Measurements from ENCODE around the gene RHEBL1. TPM values are rescaled to one million over a fixed set of nuclear protein-coding genes. Genes with fewer than 3 reads are reported as not detected.

The RHEBL1 gene
- total RNA-seq, 1 experiment from 2014 or later, result 0.16 TPM

DNA sequence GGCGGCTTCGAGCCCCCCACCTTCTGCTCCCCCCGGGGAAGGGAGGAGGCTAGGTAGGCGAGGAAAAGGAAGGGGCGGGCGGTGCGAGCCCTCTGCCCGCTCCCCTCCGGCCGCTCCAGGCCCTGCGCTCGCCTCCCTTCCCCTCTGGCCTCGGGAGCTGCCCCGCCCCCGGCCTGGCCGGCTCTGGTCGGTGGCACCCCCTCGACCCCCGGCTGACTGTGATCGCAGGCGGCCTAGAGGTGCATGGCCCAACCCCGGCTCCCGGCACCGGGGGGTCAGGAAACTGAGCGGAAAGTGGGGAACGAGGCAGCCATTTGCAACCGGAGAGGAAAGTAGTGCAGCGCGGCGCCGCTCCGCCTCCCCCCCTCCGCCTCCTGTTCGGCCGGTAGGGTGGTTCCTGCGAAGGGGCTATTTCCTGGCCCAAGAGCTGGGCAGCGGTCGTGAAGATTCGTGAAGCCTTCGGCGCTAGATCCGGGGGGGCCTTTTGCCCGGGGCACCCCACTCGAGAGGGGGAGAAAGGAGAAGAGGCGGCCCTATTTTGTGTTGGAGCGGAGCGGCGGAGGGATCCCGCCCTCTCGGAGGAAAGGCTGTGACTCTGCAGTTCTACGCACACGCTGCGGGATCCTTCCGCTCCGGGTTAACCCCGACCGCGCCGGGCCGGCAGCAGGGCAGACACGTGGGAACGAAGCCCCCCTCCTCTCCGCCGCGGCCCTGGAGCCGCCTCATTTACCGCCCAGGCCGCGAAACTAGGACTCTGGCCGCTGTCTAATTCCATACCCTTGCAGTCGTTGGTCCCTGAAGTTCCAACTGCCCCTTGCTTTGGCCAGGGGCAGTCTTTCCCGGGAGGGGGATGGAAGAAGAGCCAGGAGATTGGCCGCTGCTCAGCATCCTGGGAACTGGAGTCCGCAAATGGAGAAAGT, 9.3 kb downstream of the RHEBL1 start, which contains the start of gene KMT2D:
Gene KMT2D, minus strand, starts transcription at position 558 of the 920 bp plus-strand sequence. CDS start 5,470 bp downstream, outside the sequence.
- Histone ChIP-seq H3K27me3 (no peaks in the 10 kb centered on the region), H3K4me3 (peak within 1 kb of the TSS; percentile 82), H3K36me3 (peaks cover 21% of the 10 kb centered on the region), H3K9me3 (no peaks in the 10 kb centered on the region)
- peak; percentile 97 for DNase-seq

- no peaks in the 10 kb centered on the region for H3K27me3 ChIP-seq
- H3K9me3 ChIP-seq, result no peaks in the 10 kb centered on the region
- H3K36me3 ChIP-seq, result peaks cover 31% of the 10 kb centered on the region
- H3K4me3 ChIP-seq, result peak overlapping the region; percentile 82
- DNase-seq, result no peak
Measured at GRCh38 chr12:49059299-49060171, 10.2 kb downstream of the RHEBL1 start.

DNA sequence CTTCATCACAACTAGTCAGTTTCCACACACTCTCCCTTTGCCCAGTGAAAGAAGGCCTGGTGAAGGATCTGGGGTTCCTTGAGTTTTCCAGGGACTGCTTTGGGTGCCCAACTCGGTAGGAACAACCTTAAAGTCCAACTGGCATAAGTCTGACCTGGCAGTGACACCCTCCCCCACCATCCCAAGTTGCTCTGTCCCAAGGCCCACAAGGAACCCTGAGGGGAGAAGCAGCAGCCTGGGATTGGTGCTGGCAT, 10.8 kb downstream of the RHEBL1 start:
- Histone ChIP-seq H3K9me3 (no peaks in the 10 kb centered on the region), H3K4me3 (peak overlapping the region; percentile 82), H3K27me3 (no peaks in the 10 kb centered on the region), H3K36me3 (peaks cover 32% of the 10 kb centered on the region)
- no peak for DNase-seq

DNA sequence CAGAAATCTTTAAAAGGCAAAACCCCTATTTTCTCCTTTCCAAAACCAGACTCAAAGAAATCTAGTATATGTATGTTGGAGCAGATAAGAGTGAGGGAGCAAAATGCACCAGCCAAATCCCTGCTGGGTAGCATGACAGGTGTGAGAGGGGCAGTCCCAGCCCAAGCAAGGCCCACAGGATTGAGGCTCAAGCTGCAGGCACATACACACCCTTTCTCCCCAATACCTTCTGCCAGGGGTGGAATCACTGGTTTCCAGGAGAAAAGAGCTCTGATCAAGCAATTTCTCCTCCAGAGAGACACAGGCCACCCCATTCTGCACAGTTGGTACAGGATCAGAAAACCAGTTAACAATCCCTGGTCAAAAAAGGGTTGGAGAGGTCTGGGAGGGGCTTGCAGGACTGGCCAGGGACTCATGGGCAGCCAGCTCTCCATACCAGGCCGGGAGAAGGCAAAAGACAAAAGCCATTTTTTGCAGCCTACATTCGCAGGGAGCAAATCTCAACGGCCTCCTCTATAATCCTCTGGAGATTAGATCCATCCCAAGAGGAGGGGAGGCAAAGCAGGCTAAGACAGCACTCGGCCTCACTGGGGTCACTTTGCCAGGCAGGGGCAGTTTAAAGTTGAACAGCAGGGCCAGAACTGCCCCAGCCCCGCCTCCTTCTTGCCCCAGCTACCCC, 11.3 kb downstream of the RHEBL1 start:
- DNase-seq, result no peak
- Histone ChIP-seq H3K4me3 (peak overlapping the region; percentile 82), H3K27me3 (no peaks in the 10 kb centered on the region), H3K36me3 (peaks cover 35% of the 10 kb centered on the region), H3K9me3 (no peaks in the 10 kb centered on the region)

- DNase-seq, result no peak
- peak overlapping the region; percentile 82 for H3K4me3 ChIP-seq
- peaks cover 40% of the 10 kb centered on the region for H3K36me3 ChIP-seq
- no peaks in the 10 kb centered on the region for H3K9me3 ChIP-seq
- no peaks in the 10 kb centered on the region for H3K27me3 ChIP-seq
Measured at GRCh38 chr12:49057888-49058287, 11.9 kb downstream of the RHEBL1 start.

DNA sequence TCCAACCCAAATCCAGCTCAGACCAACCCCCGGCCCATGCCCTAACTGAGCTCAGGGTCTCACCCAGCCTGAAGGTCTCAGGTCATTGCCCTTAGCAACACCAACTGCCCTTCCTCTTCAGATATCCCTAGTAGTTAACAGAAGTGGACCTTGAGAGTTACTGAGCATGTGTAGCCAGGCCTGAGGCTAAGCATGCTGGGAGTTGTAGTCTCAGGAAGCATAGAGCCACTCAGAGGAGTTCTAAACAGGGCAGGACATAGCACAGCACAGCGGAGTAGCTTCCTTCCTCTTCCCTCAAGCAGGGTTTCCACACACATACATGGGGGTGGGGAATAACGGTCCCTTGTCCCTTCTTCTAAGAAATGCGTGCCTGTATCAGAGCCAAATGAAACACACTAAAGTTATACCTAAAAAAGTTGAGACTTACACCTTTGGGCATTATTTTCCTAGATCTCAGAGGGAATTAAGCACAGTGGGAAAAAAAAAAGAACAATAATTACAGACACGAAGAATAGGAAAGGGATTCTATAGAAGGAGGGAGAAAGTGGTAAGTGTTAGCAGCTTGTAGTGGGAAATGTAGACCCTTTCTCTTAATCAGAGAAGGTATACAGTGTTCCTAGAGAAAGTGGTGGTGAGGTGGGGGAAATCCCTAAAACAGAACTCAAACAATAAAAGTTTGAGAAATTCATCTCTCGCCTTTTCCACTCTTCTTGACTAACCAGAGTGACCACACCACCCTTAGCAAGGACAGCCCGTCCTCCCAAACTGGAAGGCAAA, 13.6 kb downstream of the RHEBL1 start:
- Histone ChIP-seq H3K27me3 (no peaks in the 10 kb centered on the region), H3K9me3 (no peaks in the 10 kb centered on the region), H3K36me3 (peaks cover 46% of the 10 kb centered on the region), H3K4me3 (no peak overlapping the region)
- DNase-seq, result no peak

DNA sequence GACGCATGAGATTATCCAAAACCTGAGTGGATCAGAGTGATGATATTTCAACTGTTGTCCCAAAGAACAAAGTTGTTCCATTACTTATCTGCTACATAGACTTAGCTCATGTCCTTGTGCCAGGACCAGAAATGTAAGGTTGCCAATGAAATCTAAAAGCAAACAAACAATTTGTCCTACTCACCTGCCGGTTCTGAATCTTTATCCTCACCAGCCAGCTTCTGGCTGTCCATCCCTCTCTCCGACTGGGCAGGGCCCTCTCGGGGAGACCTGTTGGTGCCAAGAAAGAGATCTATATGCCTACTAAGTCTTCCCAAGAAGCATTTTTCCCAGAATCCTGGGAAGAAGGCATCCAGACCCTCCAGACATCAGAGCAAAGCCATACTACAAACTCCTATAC, 14.7 kb downstream of the RHEBL1 start:
- Histone ChIP-seq H3K9me3 (no peaks in the 10 kb centered on the region), H3K27me3 (no peaks in the 10 kb centered on the region), H3K36me3 (peaks cover 56% of the 10 kb centered on the region), H3K4me3 (no peak overlapping the region)
- no peak for DNase-seq

- DNase-seq, result no peak
- H3K27me3 ChIP-seq, result no peaks in the 10 kb centered on the region
- H3K36me3 ChIP-seq, result peaks cover 60% of the 10 kb centered on the region
- H3K9me3 ChIP-seq, result no peaks in the 10 kb centered on the region
- H3K4me3 ChIP-seq, result no peak overlapping the region
Measured at GRCh38 chr12:49054524-49054923, 15.3 kb downstream of the RHEBL1 start.

- no peak for DNase-seq
- H3K36me3 ChIP-seq, result peaks cover 60% of the 10 kb centered on the region
- no peaks in the 10 kb centered on the region for H3K27me3 ChIP-seq
- H3K4me3 ChIP-seq, result no peak overlapping the region
- no peaks in the 10 kb centered on the region for H3K9me3 ChIP-seq
Measured at GRCh38 chr12:49054096-49054495, 15.7 kb downstream of the RHEBL1 start.

DNA sequence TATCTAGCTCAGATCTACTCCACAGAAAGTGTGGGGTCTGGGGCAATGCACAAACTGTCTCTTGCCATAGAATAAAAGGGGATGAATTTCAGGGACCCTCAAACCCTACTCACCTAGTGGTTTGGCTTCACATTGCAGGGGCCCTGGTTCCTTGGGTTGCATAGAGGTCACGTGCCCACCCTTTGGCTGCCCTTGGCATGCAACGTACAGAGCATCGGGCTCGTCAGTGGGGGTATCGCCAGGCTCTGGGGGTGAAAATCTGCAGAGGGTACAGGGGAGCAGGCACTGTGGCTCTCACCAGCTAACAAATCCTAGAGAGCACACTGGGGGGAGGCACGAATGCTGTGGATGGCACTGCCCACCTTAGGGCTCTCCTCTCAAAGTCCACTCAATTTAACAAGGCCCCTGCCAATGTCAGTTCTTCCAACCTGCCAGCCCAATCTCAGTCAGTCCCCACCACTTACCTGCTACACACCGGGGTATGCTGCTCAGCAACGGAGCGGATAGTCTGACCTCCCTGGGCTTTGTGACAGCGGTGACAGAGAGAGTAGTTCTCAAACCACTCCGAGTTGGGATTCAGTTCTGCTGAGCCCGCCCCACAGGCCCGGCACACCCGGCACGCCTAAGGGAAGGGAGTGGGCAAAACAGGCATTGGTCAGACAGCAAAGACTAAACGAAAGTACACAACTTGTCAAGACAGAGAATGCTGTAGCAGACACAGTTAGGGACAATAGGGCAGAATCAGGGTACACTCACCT, 17.1 kb downstream of the RHEBL1 start:
- no peaks in the 10 kb centered on the region for H3K9me3 ChIP-seq
- H3K27me3 ChIP-seq, result no peaks in the 10 kb centered on the region
- no peak for DNase-seq
- peaks cover 65% of the 10 kb centered on the region for H3K36me3 ChIP-seq
- H3K4me3 ChIP-seq, result no peak overlapping the region

- Histone ChIP-seq H3K27me3 (no peaks in the 10 kb centered on the region), H3K9me3 (no peaks in the 10 kb centered on the region), H3K4me3 (no peak overlapping the region), H3K36me3 (peaks cover 67% of the 10 kb centered on the region)
- DNase-seq, result no peak
Measured at GRCh38 chr12:49051777-49052438, 17.9 kb downstream of the RHEBL1 start.

DNA sequence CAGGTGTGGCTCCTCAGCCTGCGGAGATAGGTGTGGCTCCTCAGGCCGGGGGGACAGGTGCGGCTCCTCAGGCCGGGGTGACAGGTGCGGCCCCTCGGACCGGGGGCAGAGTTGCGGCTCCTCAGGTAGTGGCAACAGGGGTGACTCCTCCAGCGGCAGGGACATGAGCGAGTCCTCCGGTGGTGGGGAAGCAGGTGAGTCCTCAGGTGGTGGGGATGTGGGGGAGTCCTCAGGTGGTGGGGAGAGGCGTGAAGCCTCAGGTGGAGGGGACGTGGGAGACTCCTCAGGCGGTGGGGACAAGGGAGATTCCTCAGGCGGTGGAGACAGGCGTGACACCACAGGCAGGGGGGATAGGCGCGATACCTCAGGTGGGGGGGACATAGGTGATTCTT, 18.4 kb downstream of the RHEBL1 start:
- Histone ChIP-seq H3K4me3 (no peak overlapping the region), H3K9me3 (no peaks in the 10 kb centered on the region), H3K36me3 (peaks cover 68% of the 10 kb centered on the region), H3K27me3 (no peaks in the 10 kb centered on the region)
- no peak for DNase-seq

DNA sequence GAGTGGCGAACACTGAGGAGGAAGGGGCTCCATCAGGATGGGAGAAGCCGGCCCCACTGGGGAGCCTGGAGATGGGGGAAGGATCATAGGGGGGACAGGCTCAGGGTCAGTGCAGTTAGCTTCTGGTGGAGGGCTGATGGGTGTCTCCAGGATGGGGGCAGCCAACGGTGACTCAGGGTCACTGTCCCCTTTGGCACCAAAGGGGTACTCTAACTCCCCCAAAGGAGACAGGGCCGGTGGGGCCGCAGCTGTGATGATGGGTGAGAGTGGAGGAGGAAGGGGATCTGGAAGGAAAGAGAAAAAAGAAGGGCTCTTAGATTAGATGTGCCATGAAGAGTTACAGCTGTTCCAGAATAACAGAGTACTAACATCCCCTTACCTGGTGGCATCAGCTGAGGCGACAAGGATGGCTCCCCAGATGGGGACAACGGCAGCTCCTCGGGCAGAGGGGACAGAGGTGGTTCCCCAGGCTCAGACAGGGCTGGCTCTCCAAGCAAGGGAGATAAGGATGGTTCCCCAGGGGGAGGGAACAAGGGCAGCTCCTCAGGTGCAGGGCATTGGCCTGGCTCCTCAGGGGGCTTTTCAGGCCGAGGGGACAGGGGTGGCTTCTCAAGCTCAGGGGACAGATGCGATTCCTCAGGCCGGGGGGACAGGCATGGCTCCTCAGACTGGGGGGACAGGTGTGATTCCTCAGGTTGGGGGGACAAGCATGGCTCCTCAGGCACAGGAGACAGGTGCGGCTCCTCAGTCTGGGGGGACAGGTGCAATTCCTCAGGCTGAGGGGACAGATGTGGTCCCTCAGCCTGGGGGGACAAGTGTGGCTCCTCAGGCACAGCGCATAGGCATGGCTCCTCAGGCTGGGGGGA, 19.0 kb downstream of the RHEBL1 start:
- Histone ChIP-seq H3K27me3 (no peaks in the 10 kb centered on the region), H3K9me3 (no peaks in the 10 kb centered on the region), H3K36me3 (peaks cover 73% of the 10 kb centered on the region), H3K4me3 (no peak overlapping the region)
- DNase-seq, result no peak

DNA sequence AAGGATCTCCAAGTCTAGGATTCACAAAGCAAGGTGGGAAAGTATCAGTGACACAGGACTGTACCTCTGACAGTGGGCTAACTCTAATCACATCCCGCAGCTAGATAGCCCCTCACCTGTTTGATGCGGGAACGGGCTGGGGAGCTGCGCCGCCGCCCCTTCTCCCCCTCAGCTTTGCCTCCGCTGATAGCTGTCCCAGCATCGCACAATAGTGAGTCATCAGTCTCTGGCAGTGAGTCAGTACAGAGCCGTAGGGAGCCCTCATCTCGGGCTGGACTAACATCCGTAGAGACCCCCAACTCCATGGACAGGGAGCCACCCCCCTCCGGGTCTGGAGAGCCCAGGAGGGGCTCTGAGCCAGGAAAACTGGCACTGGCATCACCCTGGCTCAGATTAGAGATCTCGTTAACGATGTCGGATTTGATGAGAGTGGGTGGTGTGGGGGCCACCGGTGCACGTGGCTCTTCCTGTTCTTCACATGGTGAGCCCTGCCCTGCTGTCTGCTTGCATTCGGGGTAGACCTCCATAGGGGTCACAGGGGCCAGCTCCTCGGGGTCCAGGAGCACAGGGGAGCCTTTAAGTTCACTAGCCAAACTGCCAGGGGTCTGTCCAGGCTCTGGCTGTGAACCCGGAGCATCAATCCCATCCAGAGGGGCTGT, 20.1 kb downstream of the RHEBL1 start:
- Histone ChIP-seq H3K4me3 (no peak overlapping the region), H3K36me3 (peaks cover 70% of the 10 kb centered on the region), H3K9me3 (no peaks in the 10 kb centered on the region), H3K27me3 (no peaks in the 10 kb centered on the region)
- no peak for DNase-seq

Data from MG63 (cell line).